LNCaP clone FGC (cell line): ENCODE measurements around the gene SKIL.
A peak's percentile ranks its signal among the peaks of the same experiment; 100 is the strongest.

ENCODE experiments used
- DNase-seq: peaks from one replicate; pipeline ENCODE4 v3.0.0-alpha.2; 2011; ENCODE audit warnings: low read depth
- H3K4me3 ChIP-seq: 2 replicates; pipeline ENCODE4 v1.5.1; 2011; ENCODE audit warnings: mild to moderate bottlenecking, low read depth, low read length, control low read depth
- TF ChIP-seq, protein P1 (sequence below): IDR thresholded peaks from 2 replicates; pipeline ENCODE4 v1.5.1; 2012; ENCODE audit warnings: mild to moderate bottlenecking; ENCODE audit not compliant: control insufficient read depth, insufficient read depth; ENCODE audit errors: extremely low read depth

SKIL gene

GRCh38 chr3:170410428-170411029 lies 53.0 kb downstream of the SKIL start:
- no peak overlapping the region for H3K4me3 ChIP-seq
- TF ChIP-seq, protein P1, sequence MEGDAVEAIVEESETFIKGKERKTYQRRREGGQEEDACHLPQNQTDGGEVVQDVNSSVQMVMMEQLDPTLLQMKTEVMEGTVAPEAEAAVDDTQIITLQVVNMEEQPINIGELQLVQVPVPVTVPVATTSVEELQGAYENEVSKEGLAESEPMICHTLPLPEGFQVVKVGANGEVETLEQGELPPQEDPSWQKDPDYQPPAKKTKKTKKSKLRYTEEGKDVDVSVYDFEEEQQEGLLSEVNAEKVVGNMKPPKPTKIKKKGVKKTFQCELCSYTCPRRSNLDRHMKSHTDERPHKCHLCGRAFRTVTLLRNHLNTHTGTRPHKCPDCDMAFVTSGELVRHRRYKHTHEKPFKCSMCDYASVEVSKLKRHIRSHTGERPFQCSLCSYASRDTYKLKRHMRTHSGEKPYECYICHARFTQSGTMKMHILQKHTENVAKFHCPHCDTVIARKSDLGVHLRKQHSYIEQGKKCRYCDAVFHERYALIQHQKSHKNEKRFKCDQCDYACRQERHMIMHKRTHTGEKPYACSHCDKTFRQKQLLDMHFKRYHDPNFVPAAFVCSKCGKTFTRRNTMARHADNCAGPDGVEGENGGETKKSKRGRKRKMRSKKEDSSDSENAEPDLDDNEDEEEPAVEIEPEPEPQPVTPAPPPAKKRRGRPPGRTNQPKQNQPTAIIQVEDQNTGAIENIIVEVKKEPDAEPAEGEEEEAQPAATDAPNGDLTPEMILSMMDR = peak; percentile 63
- peak; percentile 4 for DNase-seq

DNA sequence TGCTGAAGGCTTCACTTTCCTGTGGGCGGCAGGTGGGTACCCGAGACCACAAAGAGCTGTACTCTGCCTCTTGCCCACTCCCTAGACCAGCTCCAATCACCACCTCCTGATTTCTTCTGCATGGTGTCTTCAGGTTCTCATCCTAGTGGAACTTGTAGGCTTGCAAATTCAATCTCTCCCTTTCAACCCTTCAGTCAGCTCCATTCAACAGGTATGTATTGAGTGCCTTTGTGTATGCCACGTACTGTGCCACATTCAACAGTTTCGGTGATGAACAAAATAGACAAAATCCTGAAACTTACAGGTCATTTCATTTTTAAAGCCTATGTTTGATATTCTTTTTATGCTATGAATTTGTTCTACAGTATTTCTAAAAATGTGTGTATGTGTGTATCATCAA lies 55.8 kb downstream of the SKIL start:
- no peak for DNase-seq
- TF ChIP-seq, protein P1 = no peak
- H3K4me3 ChIP-seq = no peak overlapping the region

- peak; percentile 19 for DNase-seq
- TF ChIP-seq, protein P1 = peak; percentile 91
- no peak overlapping the region for H3K4me3 ChIP-seq
Measured at GRCh38 chr3:170414202-170414663, 56.7 kb downstream of the SKIL start.

GRCh38 chr3:170417090-170417489 lies 59.6 kb downstream of the SKIL start:
- H3K4me3 ChIP-seq = no peak overlapping the region
- no peak for DNase-seq
- TF ChIP-seq, protein P1 = no peak

GRCh38 chr3:170418422-170419398 lies 61.2 kb downstream of the SKIL start, which contains the start of gene CLDN11:
CLDN11 (plus strand) TSS chr3:170418868; CDS start chr3:170419067, 199 bp downstream.
- TF ChIP-seq, protein P1 = no peak
- DNase-seq = no peak
- no peak within 1 kb of the TSS for H3K4me3 ChIP-seq

DNA sequence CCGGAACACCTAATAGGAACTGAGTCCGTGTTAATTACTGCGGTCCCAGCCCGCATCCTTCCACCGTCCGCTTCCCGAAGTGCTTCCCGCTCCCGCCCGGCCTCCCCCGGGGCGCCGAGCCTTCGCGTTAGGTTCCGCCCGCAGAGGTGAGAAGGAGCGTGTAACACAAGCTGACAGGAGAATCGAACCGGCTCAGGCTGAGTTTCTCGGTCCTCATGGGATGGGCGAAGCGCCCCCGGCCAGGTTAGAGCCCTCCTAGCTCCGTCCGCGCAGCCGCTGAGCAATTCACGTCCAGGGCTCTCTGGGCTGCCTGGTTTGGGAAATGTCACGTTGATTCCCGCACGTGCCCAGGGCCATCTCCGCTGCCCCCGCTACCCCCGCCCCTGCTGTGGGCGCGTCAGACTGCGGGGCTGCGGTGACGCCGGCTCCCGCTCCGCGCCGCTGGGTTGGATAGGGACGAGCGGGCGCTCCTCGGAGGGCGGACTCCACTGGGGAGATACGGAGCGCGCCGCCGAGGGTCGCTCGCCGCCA lies 62.1 kb downstream of the SKIL start:
- DNase-seq = no peak
- TF ChIP-seq, protein P1 = no peak
- H3K4me3 ChIP-seq = no peak overlapping the region
